NCI-H2107 treated with DMSO at 0.1 percent for 48 hours (cell line): ENCODE measurements around the gene CEMIP.
A peak's percentile ranks its signal among the peaks of the same experiment; 100 is the strongest.

Experiments
- DNase-seq: peaks from one replicate; lab custom pipeline; 2025; ENCODE audit not compliant: unreplicated experiment; lab: John Stamatoyannopoulos, UW

Gene CEMIP

DNA sequence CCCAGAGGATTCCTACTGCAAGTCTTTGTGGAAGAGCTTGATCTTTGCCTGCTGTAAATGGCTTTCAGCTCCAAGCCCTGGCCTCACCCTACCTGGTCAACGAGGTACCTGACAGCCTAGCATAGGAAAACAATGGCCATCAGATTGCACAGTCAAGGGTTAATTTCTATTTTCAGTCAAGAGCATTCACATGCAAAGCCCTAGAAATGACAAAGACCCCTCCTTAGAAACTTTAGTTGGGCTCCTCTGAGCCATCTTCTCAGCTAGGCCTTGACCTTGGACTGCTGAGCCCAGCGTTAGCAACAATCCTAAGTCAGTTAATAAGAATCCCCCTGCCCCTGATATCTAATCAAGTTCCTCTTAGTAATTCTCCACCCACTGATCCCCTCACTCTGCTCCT lies 192.0 kb downstream of the CEMIP start:
- no peak for DNase-seq

DNA sequence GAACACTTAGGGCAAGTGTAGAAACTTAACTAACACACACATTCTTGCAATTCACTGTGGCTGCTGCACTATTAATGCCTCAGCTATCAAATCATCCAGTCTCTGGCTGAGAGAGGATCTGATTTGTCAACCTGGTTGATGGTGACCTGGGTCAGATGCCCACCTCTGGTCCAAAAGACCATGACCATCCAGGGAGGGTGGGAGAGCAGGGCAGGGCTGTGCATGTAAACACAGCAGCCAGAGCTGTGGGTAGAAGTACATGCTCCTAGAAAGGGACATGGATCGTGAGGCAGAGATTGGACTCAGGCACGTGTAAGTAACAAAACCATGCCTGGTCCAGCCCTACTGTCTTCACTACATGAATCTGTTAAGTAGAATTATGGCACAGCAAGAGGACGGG lies 193.1 kb downstream of the CEMIP start:
- DNase-seq = no peak

DNA sequence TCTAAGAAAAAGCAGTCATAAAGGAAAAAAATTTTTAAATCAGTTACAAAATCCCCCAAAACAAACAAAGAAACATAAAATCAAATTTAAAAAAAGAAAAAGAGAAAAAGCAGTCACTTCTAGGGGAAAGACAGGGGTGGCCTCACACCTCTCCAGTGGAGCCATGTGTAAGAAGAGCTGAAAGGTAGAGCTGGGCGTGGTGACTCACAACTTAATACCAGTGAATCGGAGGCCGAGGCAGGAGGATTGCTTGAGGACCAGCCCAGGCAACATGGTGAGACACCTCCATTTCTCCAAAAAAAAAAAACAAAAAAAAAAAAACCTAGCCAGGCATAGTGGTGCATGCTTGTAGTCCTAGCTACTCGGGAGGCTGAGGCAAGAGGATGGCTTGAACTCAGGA lies 195.7 kb downstream of the CEMIP start:
- DNase-seq = no peak

DNA sequence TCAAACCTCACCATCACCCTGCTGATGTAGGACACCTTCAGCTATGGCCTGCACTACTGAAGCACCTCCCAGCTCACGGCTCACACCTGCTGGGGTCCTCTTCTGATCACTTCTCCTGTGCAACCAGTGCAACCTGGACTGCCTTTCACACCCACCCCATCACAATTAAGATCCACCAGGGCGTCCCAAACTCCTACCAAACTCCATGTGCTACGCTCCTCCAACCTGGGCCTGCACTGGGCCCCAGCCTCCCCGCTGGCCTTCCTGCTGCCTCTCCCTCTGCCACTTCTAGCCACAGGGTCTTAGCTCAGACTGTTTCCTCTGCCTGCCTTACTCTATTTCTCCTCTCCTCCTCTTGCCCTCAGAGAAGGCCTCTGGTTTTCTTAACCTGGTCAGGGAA lies 197.7 kb downstream of the CEMIP start:
- no peak for DNase-seq

DNA sequence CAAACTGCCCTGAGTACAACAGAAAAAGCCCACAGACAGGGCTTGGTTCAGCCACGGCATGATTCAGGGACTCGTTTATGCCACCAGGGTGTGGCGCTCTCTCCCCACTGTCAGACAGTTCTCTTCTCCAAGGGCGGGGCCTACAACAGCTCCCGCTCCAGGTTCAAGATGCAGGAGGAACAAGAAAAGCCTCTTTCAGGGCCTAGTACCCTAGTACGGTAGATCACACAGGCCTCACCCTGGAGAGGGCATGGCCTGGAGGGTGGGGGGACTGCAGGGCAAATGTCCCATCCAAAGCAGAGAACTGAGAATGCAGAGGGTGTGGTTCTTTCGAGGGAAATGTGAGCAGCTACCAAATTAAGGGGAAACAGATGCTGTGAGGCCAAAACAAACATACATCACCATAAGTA lies 198.5 kb downstream of the CEMIP start:
- DNase-seq = no peak

DNA sequence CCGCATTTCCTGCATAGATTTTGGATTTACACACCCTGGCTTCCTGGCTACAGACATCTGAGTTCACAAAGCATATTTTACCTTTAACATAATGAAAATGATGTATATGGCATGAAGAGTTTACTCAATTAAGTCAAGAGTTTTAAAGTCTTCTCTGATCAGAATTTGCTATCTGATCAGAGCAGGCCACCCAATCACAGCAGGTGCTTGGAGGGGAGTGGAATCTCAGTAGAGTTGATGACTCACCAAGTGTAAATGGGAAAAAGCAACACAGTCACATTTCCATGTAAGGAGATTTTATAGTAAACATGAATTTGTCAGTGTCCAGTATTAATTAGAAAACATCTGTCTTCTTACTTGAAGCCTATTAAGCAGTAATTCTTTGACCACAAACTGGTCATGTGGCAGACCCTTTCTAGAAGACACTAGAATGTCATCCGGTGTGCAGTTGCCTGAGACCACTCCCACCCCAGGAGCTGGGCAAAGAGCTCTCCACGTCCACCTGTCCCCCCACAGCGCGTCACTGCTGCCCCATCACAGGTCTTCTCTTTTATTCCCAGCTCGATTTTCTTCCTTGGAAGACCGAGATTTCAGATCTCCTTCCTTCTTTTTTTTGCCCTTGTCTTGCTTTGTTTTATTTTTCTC lies 199.6 kb downstream of the CEMIP start:
- DNase-seq = no peak

DNA sequence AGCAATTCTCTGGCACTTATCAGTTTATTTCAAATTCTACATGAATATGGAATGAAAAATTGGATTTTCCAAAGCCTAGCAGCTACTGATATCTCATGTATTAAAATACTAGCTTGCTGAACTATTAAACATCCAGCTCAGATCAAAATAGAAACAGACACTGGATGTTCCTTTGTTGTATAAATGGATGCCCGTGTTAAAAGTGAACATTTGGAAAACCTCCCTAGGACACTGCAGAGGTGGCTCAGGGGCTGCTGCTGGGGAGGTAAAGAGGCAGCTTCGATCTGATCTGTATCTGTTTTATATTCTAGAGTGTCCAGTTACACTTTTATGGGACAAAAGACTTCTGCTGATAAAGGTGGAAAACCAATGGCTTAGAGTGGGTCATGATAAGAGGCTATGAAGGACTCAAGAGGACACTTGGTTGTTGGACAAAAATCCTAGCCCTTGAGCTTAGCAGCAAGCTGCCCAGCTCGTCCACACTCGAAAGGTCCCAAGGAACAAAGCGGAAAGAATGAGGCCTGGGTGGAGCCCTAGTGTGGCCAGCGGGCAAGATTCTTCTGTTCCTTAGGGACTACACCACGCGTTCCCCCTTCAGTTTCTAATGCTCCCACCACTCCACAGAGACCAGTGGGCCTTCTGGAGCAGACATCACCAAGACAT lies 200.5 kb downstream of the CEMIP start:
- no peak for DNase-seq

DNA sequence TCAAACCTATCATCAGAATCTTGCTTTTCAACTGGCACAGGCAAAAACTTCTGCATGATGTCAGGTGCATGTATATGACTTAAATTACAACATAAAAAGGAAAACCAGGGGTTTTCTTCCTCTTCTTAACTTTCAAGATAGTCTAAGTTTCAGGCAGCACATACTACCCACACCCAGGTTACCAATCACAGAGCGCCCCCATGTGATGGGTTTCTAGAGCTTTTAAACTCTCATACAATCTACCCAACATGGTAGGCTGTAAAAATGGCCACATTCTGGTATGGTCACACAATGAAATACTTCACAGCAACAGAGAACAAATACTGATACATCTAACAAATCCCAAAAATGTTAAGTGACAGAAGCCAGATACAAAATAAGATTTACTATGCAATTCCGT lies 203.0 kb downstream of the CEMIP start:
- no peak for DNase-seq

DNA sequence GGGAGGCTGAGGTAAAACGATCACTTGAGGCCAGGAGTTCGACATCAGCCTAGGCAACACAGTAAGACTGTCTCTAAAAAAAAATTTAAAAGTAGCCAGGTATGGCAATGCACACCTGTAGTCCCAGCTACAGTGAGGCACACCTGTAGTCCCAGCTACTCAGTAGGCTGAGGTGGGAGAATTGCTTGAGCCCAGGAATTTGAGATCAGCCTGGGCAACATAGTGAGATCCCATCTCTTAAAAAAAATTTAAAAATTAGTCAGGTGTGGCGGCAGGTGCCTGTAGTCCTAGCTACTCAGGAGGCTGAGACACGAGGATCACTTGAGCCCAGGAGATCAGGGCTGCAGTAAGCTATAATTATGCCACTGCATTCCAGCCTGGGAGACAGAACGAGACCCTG lies 203.7 kb downstream of the CEMIP start:
- DNase-seq = no peak

DNA sequence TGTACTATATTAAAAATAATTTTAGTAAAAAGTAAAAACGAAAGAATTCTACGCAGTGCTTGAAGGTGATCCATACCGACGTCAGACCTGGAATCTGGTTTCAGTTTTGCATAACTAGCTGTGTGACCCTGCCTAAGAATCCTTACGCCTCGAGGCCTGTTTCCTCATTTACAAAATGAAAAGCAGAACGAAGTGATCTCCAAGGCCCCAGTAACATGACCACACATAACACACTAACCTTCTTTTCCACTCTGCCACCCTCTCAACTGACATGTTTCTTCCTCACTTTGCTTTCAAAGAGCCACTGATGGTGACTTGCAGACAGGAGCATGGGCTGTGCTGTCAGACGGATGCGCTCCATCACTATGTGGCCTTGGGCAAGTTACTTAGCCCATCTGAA lies 205.7 kb downstream of the CEMIP start:
- DNase-seq = no peak

DNA sequence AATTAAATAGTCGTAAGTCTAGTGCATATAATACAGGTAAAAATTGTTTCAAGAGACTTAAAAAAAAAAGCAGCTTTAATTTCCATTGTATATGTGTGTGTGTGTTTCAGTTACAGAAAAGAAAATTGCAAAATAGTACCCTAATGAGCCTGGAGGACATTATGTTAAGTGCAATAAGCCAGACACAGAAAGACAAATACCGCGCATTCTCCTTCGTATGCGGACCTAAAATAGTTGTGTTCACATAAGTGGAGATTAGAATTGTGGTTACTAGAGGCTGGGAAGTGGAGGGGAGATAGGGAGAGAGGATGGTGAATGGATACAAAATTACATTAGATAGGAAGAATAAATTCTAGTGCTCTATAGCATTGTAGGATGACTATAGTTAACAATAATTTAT lies 206.8 kb downstream of the CEMIP start:
- no peak for DNase-seq

DNA sequence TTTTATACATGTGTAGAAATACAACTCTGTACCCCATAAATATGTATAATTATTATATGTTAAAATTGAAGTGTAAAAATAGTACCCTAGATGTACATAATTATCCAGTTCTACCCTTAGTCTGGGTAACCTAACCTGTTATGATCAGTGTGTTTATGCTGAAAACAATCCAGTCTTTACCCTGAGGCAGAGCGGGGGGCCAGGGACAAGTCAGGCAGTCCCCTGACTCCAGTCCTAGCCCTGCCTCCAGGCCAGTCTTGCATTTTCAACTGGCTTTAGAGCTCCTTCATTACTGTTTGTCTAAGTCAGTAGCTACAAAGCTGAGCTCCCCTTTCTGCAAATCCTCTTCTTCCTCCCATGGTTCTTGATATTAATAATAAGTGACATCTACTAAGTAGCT lies 207.3 kb downstream of the CEMIP start:
- DNase-seq = no peak

DNA sequence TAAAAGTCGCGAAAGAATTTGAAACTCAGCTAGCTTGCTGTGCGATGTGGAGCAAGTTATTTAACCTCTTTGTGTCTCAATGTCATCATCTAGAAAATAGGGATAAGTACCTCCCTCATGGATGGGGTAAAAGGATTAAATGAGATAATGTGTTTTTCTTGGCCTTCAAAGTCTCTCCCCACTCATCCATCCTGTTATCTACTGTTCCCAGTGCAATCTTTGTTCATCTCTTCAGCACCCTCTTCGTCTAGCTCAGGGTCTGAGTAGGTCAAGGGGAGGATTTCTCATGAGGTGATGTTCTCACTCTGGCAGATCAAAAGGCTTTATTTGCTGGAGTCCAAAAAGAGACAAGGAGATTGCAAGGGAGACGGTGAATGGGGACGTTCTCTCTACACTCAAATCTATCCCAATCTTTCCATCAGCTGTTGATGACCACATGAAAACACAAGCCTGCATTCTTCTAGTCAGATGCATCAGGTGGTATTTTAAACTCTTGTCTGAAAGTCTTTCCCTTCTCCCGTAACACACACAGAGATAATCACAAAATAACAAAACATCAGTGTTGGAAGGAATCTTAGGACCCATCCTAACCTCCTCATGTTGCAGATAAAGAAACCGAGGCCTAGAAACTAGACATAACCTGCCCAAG lies 209.1 kb downstream of the CEMIP start:
- DNase-seq = no peak

DNA sequence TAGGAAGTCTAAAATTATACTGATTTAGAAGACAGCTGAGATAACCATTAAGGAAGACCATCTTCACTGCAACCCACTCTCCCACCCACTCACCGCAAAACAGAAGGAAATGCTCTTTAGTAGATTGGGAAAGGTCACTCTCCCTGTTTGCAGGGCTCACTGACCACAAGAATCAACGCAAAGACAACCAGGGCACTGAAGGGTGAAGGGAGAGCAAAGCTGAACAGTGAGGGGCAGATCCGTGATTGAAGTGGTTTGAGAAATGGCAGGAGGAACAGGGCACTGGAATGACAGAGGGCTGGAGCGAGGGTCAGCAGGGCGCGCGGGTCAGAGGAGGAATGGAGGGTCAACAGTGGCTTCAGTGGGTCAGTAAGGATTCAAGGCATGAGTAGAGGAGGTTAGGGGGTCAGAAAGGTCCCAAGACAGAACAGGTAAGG lies 209.9 kb downstream of the CEMIP start:
- no peak for DNase-seq

DNA sequence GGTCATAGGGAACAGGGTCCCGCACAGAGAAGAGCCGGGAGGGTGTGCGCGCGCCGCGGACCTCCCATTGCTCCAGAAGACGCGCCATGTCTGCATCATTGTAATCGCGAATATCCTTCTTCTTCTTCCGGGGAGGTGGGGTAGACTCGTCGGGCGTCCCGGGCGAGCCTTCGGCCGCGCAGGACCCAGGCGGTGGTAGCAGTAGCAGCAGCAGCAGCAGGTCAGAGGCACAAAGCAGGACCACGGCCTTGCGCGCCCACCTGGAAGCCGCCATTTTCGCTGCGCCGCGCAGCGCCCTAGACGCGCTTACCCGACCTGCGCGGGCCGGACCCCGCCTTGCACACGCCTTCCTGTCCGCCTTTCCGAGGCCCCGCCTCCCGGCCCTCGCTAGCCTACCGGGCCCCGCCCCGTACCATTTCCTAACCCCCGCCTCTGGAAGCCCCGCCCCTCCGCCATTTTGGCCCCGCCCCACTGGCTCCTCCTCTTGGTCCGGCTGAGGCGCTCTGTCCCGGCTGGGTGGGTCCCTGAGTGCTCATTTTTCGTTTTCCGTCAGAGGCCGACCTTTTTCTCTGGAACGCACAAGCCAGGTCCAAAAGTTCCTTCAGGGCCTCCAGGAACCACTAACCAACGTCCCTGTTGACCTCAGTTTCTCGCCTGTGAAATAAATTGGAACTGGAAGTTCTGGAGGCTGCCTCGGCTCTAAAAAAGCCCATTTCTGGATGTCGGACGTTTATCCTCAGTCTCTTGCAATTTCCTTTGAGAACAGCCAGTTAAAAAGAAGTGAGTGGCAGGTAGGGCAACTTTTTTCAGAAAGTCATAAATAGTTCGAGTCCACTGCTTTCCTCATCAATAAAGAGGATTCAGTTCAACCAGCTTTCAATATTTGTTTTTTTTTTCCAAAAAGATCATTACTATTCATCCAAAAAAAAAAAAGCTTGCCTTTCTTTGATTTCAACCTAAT lies 210.6 kb downstream of the CEMIP start, which contains the start of gene MESD:
Gene MESD, minus strand, starts transcription at position 302 of the 961 bp plus-strand sequence. Its CDS starts 28 bp downstream, at position 274.
- peak; percentile 66 for DNase-seq

DNA sequence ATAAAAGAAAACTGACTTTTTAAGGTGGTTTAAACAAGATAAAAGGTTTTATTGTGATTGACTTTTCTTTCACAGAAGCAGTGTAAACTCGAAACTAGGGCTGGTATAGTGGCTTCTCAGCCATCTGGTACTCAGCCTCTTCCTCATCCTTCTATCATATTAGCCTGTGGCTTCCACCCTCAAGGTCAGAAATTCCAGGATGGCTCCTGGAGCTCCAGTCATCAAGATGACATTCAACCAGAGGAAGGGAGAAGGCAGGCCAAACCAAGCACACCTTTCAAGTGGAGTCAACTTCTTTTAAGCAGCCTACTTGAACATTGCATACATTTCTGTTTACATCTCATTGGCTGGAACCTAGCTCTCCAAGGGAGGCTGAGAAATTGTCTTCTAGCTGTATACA lies 211.8 kb downstream of the CEMIP start:
- DNase-seq = no peak

DNA sequence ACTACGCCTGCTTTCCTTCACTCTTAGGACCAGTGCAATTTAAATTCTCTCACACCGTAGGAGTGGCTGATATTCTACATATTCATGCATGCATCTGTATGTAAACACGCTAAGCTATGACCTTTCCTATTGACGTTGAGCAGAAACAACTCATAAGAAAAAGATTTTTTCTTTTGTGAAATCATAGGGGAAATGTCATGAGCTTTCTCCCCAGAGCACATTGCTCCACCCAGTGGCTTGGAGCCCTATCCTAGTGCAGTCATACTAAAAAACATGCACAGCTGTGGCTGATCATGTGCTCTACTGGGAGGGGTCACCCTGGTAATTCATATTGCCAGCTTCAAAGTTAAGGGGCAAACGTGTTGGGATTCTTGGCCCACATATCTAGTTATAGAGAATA lies 212.3 kb downstream of the CEMIP start:
- no peak for DNase-seq

DNA sequence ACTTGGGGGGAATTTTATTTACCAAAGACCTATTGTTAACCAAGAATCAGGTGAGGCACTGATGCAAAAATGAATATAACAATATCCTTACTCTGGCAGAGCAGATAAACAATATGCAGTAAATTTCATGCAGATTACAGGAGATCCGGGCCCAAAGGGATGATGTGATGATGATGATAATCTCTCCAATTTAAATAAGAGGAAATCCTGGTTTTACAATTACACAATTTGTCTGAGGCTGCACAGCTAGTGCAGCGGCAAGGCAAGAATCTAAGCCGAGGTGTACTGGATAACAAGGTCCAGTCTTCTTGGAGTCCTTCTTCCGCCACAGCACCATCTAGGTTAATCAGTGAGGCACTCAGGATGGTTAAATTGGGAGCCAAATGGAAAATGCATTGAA lies 212.8 kb downstream of the CEMIP start:
- DNase-seq = no peak

DNA sequence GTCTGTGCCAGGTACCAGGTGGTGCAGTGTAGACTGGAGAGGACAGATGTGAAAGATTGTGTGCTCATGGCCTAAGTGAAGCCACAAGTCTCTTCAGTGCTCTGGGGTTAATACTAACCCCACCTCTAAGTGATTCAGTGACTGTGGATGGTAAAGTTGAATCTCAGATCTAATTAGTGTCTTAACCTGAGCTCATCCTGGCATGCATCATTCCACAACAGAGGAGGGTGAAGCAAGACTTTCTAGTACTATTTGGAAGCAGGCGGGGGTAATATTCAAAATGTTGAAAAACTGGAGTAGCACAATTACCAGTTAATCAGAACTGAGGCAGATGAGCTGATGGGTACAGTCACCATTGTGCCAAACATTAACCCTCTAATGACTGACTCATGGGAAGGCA lies 213.3 kb downstream of the CEMIP start:
- DNase-seq = no peak

DNA sequence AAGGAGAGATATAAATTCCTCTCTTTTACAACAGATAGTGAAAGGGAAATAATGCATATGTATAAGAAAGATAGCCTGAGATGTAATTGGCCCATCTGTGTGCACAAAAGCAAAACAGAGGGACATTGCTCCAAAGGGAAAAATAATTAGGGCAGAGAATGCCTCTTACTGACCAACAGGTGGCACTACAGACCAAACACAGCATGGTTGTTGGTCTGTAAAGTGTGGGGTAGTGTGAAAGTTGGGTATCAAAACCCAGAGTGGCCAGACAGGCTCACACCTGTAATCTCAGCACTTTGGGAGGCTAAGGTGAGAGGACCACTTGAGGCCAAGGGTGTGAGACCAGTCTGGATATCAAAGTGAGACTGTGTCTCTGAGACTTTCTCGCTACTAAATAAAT lies 217.1 kb downstream of the CEMIP start:
- DNase-seq = no peak

DNA sequence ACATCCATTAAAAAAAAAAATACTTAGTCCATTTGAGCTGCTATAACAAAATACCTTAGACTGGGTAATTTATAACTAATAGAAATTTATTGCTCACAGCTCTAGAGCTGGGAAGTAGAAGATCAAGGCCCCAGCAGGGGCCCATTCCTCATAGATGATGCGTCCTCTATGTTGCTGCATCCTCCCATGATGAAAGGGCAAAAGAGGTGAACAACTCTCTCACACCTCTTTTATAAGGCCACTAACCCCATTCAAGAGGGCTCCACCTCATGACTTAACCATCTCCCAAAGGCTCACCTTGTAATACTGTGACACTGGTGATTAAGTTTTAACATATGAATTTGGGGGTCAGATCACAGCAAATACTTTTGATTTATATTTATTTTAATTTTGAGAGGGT lies 218.5 kb downstream of the CEMIP start:
- DNase-seq = no peak
